HepG2 (cell line): ENCODE data around the gene PSME3IP1. TPM values are rescaled to one million over a fixed set of nuclear protein-coding genes. Genes with fewer than 3 reads are reported as not detected.

Experiments
- BRF2 ChIP-seq: sonication (generic); formaldehyde crosslinking; IDR thresholded peaks from 2 replicates; pipeline ENCODE4 v1.8.1; 2022; ENCODE audit warnings: mild to moderate bottlenecking, missing genetic modification reagents
- CEBPZ ChIP-seq: IDR thresholded peaks from 2 replicates; pipeline ENCODE4 v1.6.1; 2012; ENCODE audit warnings: low read length, improper control_type of control experiment
- GFI1 ChIP-seq: sonication (generic); formaldehyde crosslinking; IDR thresholded peaks from 2 replicates; pipeline ENCODE4 v1.5.0; 2020; ENCODE audit warnings: missing genetic modification reagents, mild to moderate bottlenecking, borderline replicate concordance
- GTF2F1 ChIP-seq: fragments of 150-350 bp; IDR thresholded peaks from 2 replicates; pipeline ENCODE4 v1.6.1; 2014; ENCODE audit warnings: low read length
- MAF1 ChIP-seq: sonication (generic); formaldehyde crosslinking; IDR thresholded peaks from 2 replicates; pipeline ENCODE4 v1.5.0; 2020; ENCODE audit warnings: missing genetic modification reagents, borderline replicate concordance
- MLXIP ChIP-seq: sonication (generic); formaldehyde crosslinking; IDR thresholded peaks from 2 replicates; pipeline ENCODE4 v1.9.0; 2021; ENCODE audit warnings: missing genetic modification reagents, borderline replicate concordance
- NR2F6 ChIP-seq, 2 experiments: IDR thresholded peaks; 2 replicates each; pipeline ENCODE4 v1.6.1; 2016; ENCODE audit warnings: antibody characterized with exemption in 1 of 2, mild to moderate bottlenecking in 1 of 2
- PTBP1 ChIP-seq: fragments of 200-400 bp; formaldehyde crosslinking; IDR thresholded peaks from 2 replicates; pipeline ENCODE4 v1.6.1; 2018; ENCODE audit warnings: low read length, low read depth; ENCODE audit not compliant: poor library complexity, severe bottlenecking
- SRSF4 ChIP-seq: fragments of 200-400 bp; formaldehyde crosslinking; IDR thresholded peaks from one replicate; pipeline ENCODE4 v1.6.1; 2018; ENCODE audit warnings: mild to moderate bottlenecking, low read depth, low read length, moderate library complexity; ENCODE audit not compliant: poor library complexity, severe bottlenecking
- TOE1 ChIP-seq: sonication (generic); formaldehyde crosslinking; IDR thresholded peaks from 2 replicates; pipeline ENCODE4 v1.4.0; 2020; ENCODE audit warnings: mild to moderate bottlenecking, missing genetic modification reagents
- ZNF329 ChIP-seq: sonication (generic); formaldehyde crosslinking; IDR thresholded peaks from 2 replicates; pipeline ENCODE4 v1.9.0; 2021; ENCODE audit warnings: low read depth, mild to moderate bottlenecking, missing genetic modification reagents
- ZNF343 ChIP-seq: sonication (generic); formaldehyde crosslinking; IDR thresholded peaks from 2 replicates; pipeline ENCODE4 v1.4.0; 2020; ENCODE audit warnings: mild to moderate bottlenecking, missing genetic modification reagents
- ZNF496 ChIP-seq: sonication (generic); formaldehyde crosslinking; IDR thresholded peaks from 2 replicates; pipeline ENCODE4 v1.8.1; 2023; ENCODE audit warnings: mild to moderate bottlenecking, moderate library complexity, missing genetic modification reagents; ENCODE audit not compliant: insufficient replicate concordance
- ZNF607 ChIP-seq: sonication (generic); formaldehyde crosslinking; IDR thresholded peaks from 2 replicates; pipeline ENCODE4 v1.5.1; 2020; ENCODE audit warnings: missing genetic modification reagents, mild to moderate bottlenecking, borderline replicate concordance
- ZNF614 ChIP-seq: IDR thresholded peaks from 2 replicates; pipeline ENCODE4 v1.6.1; 2018; ENCODE audit warnings: missing biosample characterization, missing genetic modification reagents, inconsistent platforms, borderline replicate concordance
- ZNF639 ChIP-seq: conservative IDR thresholded peaks from 2 replicates; pipeline ENCODE4 v1.6.1; 2018; ENCODE audit warnings: missing genetic modification reagents
- ZNF775 ChIP-seq: sonication (generic); formaldehyde crosslinking; IDR thresholded peaks from 2 replicates; pipeline ENCODE4 v1.4.0; 2020; ENCODE audit warnings: missing genetic modification reagents, mild to moderate bottlenecking, moderate library complexity, borderline replicate concordance
- polyA plus RNA-seq, 8 experiments: library from polyadenylated mRNA; depleted of rRNA in 3 of 8; stranded (reverse) in 7 of 8; unstranded in 1 of 8; fragments of >200 nt; fragmentation: Illumina TruSeq in 4 of 8; extraction: Trizol in 4 of 8; gene quantifications; 2 replicates each; pipeline versions ENCODE4 v1.2.1 to v1.2.3, GENCODE V29; 2011 to 2016; ENCODE audit warnings: low read depth in 4 of 8, missing spikeins in 1 of 8, mixed read lengths in 1 of 8; ENCODE audit not compliant: insufficient read depth in 1 of 8
- total RNA-seq, 5 experiments: library from RNA; depleted of rRNA; stranded (reverse); fragments of >200 nt; fragmentation: Illumina TruSeq; extraction: Trizol; gene quantifications; 2 replicates each; pipeline ENCODE4 v1.2.3, GENCODE V29; 2016; ENCODE audit warnings: low read depth in 1 of 5

PSME3IP1 gene
- total and polyA plus RNA-seq, 2 of the 13 experiments (the other 11 are each of a cell fraction or from before 2014, with no cell fraction given) = 90.8 to 99.8 TPM

GRCh38 chr16:57194512-57194911 lies 8.7 kb upstream of the PSME3IP1 start (continued):
- TF ChIP-seq BRF2 (CRISPR knock-in tag) = no peak
- no peak for TF ChIP-seq GTF2F1
- TF ChIP-seq PTBP1 = no peak
- no peak; the same call in 1 of the 2 replicates for TF ChIP-seq CEBPZ
- TF ChIP-seq ZNF607 (CRISPR knock-in tag) = no peak
- TF ChIP-seq SRSF4 = no peak
- TF ChIP-seq ZNF775 (CRISPR knock-in tag) = no peak
- TF ChIP-seq MAF1 = no peak
- no peak for TF ChIP-seq ZNF343
- no peak for TF ChIP-seq TOE1 (CRISPR knock-in tag)
- TF ChIP-seq ZNF496 = no peak
- TF ChIP-seq ZNF329 = no peak
- TF ChIP-seq GFI1 (CRISPR knock-in tag) = peak; percentile 48; the same call in 1 of the 2 replicates
- no peak for TF ChIP-seq ZNF639
- TF ChIP-seq ZNF614 (CRISPR knock-in tag) = peak; percentile 72; the same call in 1 of the 2 replicates
- no peak for TF ChIP-seq MLXIP (CRISPR knock-in tag)
- no peak; the same call in 1 of the 2 replicates for TF ChIP-seq NR2F6 (IDR thresholded peaks at IDR 0.05)
- peak; percentile 47; the same call in 1 of the 2 replicates for TF ChIP-seq NR2F6 (CRISPR knock-in tag; IDR thresholded peaks at IDR 0.05)
